GM18499 (cell line): ENCODE results near the gene FAM193A.
A peak's percentile ranks its signal among the peaks of the same experiment; 100 is the strongest.

ENCODE experiments used
- ATAC-seq: cut with Tn5 transposase; IDR thresholded peaks from one replicate; pipeline ENCODE4 v1.9.1; 2021; ENCODE audit warnings: moderate number of reproducible peaks; ENCODE audit not compliant: insufficient read depth, unreplicated experiment

FAM193A gene, protein sequence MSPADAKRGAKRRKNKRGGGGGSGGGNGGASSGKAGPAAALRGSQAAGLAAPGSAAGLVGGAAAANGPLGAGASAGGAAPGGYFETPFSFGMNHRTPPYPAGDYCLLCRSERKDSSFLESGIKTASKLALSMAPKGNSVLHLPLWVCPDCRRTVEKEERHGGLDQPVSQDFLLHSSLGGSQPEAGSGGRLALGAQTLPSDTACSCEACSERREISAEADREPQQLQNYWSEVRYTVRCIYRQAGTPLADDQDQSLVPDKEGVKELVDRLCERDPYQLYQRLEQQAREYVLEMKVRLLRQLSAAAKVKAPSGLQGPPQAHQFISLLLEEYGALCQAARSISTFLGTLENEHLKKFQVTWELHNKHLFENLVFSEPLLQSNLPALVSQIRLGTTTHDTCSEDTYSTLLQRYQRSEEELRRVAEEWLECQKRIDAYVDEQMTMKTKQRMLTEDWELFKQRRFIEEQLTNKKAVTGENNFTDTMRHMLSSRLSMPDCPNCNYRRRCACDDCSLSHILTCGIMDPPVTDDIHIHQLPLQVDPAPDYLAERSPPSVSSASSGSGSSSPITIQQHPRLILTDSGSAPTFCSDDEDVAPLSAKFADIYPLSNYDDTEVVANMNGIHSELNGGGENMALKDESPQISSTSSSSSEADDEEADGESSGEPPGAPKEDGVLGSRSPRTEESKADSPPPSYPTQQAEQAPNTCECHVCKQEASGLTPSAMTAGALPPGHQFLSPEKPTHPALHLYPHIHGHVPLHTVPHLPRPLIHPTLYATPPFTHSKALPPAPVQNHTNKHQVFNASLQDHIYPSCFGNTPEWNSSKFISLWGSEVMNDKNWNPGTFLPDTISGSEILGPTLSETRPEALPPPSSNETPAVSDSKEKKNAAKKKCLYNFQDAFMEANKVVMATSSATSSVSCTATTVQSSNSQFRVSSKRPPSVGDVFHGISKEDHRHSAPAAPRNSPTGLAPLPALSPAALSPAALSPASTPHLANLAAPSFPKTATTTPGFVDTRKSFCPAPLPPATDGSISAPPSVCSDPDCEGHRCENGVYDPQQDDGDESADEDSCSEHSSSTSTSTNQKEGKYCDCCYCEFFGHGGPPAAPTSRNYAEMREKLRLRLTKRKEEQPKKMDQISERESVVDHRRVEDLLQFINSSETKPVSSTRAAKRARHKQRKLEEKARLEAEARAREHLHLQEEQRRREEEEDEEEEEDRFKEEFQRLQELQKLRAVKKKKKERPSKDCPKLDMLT (N-terminal part only)

DNA sequence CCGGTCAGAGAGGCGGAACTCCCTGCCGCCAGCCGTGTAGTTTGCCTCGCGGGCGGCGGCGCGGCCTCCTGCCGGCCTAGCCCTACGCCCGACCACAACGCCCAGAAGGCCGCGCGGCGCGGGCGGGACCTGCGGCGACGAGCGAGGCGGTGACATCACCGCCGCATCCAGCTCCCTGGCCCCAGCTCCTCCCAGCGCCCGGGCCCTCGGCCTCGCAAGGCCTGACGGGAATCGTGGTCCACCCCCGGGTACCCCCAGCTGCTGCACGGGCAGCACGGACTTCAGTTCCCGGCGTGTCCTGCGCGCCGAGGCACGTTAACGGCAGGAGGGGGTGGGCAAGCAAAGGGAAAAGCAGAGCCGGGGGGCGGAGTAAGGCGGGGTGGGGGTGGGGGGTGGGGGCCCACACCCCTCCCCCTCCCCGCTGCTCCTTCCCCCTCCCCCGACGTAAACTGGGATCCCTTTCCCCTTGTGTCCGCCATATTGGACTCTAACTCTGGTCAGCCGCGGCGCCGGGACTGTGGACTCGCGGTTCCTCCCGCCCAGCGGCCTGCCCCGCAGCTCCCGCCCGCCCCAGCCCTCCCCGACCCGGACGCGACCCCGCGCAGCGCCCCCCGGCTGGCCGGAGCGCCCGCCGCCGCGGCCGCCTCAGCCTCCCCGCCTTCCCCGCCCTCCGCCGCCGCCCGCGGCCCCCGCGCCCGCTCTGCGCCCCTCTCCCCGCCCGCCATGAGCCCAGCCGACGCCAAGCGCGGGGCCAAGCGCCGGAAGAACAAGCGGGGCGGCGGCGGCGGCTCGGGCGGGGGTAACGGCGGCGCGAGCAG lies at the start of gene FAM193A:
TSS of gene FAM193A (plus strand) at position 455 of the 818 bp plus-strand sequence. CDS start at position 724, 269 bp downstream.
- ATAC-seq: peak; percentile 69

DNA sequence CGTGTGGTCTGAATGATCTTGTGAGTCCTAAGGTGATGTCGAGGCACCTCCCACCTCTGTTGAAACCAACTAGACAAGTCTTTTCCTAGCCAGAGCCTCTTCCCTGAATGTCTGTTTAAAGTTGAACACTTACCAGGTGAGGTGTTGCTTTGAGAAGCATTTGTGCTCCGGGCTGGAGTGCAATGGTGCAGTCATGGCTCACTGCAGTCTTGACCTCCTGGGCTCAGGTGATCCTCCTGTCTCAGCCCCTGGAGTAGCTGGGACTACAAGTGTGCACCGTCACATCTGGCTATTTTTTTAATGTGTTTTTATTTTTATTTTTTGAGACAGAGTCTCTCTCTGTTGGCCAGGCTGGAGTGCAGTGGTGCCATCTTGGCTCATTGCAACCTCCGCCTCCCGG lies 49.5 kb upstream of the FAM193A start:
- ATAC-seq: no peak

DNA sequence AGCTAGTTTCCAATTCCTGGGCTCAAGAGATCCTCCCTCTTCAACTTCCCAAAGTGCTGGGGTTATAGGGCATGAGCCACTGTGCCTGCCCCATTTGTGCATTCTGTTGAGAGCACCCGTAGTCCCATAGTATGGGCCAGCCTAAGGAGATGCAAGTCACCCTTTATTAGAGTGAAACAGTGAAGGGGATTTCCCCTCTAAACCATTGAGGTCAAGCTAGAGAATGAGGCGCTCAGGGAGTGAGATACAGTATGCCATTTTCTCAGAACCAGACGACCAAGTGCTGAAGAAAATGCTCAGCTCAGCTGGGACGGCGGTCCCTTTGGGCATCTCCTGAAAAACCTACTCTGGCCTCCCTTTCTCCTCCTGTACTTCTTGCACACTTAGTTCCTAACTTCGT lies 48.8 kb upstream of the FAM193A start:
- no peak for ATAC-seq

DNA sequence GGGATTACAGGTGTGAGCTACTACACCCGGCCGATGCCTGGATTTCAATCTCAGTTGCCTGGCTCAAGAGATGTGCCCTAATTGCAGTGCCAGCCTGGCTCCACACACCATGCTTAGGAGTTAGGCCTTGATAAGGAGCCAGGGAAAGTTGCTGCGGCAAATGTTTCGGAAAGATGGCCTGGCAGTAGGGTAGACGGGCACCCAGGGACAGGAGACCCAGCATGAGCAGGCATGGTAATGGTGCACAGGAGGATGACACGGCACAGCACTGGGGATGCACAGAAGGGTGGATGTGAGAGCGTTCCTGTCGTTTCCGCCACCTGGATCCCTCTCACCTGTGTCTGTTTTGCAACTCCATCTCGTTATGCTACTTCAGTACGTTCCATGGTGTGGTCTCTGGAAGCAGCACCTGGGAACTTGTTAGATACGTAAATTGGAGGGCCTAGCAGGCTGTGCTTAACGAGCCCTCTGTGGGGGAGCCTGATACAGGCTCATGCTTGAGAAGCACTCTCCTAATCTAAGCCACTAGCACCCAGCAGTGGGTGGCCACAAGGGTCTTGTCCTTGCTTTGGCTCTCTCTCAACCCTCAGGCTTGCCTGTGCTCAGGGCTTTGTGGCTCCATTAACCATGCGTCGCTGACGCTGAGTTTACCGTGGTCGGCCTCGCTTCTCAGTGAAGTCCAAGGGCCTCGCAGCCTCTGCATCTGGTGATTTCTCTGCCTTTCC lies 47.2 kb upstream of the FAM193A start:
- ATAC-seq: no peak

DNA sequence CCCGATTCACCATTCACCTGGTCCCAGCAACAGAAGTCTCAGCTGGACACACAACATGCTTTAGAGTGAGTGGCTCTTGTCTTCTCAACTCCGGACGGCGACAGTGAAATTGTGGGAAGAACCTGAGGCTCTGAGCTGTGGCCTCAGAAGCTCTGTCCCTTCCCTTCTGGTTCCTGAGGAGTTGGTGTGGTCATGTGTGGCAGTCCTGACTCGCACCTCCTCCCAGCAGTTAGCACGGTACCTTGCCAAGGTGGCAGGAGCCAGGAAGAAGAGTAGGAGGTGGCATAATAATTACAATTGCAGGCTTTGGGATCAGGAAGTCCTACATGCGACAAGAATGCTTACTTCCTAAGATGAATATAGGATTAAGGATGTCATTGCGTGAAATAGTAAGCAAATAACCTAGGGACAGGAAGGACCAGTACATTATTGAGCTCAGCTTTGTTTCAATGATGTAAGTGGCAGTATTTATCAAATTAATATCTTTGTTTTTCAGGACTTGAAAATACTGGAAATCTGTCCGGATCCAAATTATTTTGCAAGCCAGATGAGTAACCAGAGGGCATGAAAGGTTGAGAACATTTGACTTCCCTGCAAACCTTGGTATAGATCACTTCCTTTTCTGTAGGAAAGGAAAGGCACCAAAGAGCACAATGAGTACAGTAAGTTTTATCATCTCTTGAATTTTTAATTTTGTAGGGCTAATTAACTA lies 46.5 kb upstream of the FAM193A start:
- ATAC-seq: no peak

DNA sequence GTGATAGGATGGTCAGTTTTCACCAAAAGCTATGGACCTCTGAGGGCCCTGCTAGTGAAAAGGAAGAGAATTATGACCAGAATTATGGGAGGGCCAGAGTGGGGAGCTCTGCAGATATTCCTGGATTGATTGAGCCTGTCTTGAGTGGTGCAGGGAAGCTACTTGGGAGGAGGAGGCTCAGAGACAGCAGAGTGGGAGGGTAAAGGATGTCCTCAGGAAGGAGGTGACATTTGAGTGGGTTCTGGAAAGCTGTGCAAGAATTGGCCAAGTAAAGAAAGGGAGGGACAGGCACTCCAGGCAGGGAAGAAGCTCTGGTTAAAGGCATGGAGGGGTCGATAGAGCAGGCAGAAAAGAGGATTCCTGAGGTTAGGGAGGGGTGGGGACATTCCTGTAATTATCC lies 43.5 kb upstream of the FAM193A start:
- ATAC-seq: no peak

DNA sequence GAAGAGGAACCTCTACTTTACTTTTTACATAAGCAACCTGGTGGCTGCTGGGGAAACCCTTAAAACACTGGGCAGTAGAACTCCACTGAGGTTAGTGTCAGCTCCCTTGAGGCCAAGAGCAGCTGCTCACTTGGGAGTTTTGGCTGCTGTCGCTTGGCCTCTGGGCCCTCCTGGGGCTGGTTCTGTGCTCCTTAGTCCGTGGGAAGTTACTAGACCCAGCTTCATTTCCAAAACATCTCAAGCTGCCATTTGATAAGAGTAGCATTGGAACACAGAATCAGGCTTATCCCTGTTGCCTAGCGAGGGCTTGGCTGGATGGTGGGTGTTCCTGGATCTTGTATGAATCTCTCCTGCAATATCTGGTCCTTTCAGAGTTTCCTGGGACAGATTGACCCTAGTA lies 41.5 kb upstream of the FAM193A start:
- ATAC-seq: no peak

DNA sequence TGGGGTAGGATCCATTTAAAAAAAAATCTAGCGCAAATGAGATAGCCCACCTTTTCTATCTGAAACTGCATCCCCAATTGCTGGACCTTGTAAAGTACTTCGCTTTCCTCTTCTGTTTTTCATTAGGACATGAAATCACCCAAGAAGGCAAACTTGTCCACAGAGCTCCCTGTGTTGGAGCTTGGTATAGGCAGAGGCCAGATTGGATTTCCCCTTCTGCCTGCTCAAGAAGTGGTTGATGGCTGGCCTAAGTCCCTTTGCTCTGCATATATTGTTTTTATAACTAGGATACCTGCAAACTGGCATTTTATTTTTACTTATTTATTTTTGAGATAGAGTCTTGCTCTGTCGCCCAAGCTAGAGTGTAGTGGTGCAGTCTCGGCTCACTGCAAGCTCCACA lies 39.1 kb upstream of the FAM193A start:
- no peak for ATAC-seq

DNA sequence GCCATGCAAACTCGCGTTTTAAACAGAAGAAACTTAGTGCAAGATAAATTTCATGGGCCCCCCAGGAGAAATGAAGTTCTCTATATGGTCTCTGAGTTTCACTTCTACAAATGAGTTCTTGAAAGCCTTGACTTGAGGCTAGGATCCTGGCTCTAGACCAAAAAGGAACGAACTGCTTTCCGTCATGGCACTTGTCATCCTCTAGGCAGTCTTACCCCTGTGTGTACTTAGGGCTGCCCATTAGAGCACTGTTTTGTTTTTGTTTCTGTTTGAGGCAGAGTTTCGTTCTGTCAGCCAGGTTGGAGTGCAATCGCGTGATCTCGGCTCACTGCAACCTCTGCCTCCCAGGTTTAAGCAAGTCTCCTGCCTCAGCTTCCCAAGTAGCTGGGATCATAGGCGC lies 38.5 kb upstream of the FAM193A start:
- ATAC-seq: peak; percentile 94

DNA sequence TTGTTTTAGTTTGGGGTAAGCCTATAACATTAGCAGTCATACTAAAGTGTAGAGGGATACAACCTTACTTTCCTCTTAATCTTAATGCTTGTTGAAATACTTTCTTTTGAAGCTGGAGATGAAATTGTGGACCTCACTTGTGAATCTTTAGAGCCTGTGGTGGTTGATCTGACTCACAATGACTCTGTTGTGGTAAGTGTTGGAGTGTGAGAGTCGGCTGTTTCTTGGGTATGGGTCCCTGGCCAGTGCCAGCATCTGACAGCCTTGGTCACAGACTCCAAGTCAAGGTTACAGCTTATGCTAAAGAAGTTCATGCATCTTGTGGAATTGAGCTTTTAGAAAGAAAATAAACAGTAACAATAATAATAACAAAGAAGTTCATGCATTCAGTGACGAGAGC lies 35.9 kb upstream of the FAM193A start:
- no peak for ATAC-seq

DNA sequence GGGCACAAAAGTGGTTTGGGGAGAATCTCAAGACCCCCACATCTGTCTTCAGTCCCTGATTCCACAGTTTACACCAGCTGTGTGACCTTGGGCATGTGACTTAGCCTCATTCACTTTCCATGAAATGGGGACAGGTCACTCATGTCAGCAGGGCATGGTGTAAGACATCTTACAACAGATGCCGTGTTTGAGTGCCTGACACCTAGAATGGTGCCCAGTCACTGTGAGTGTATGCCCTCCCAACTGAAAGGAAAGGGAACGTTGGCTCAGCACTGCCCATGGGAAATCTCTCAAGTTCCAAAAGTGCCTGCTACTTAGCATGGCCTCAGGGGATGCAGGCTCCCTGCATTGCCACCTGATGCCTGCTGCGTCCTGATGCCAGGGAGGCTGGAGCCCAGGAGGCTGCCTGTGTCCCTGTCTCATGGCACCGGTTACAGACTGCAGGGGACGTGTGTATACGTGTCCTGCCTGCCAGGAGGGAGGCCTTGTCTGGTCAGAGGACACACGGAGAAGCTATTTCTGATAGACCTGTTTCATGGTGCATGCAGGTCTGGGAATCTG lies 35.3 kb upstream of the FAM193A start:
- no peak for ATAC-seq

DNA sequence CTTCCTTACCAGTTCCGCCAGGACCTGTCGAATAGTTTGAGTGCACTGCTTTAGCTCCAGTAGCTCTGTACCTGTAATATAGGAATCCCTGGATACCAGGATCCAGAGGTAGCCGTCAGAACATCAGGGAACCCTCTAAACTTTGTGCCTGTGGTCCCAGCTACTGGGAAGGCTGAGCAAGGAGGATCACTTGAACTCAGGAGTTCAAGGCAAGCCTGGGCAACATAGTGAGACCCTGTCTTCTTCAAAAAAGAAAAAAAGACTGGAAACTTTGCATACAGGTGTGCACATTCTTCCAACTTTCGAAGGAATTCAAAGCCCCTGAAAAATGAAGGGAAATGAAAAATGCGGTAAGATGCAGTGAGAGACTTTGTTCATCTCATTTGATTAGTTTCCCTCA lies 32.6 kb upstream of the FAM193A start:
- ATAC-seq: no peak

DNA sequence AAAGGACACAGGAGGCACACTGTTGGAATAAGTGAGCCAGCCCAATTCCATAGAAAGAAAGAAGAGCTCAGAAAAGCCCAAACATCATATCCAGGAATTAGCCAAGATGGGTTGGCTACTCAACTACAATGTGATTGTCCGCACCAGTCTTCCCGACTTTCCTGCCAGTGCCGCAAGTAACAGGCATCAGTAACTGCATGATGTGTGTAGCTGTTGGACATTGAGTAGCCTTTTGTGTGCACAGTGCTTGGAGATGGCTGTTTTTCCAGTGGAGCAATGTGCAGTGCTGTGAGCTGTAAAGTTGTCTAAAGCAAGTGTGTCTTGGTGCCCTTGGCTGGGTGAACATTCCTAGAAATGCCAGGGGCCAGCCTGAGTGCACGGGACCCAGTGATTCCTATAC lies 29.2 kb upstream of the FAM193A start:
- ATAC-seq: no peak

DNA sequence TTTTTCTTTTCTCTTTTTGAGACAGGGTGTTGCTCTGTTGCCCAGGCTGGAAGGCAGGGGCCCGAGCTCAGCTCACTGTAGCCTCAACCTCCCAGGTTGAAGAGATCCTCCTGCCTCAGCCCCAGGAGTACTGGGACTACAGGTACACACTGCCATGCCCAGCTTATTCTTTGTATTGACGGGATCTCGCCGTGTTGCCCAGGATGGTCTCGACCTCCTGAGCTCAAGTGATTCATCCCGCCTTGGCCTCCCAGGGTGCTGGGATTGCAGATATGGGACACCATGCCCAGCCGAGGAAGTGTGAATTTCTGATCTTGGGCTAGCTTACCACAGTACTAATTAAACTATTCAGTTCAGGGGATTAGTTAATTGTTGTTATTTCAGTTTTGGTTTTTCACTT lies 28.6 kb upstream of the FAM193A start:
- no peak for ATAC-seq

DNA sequence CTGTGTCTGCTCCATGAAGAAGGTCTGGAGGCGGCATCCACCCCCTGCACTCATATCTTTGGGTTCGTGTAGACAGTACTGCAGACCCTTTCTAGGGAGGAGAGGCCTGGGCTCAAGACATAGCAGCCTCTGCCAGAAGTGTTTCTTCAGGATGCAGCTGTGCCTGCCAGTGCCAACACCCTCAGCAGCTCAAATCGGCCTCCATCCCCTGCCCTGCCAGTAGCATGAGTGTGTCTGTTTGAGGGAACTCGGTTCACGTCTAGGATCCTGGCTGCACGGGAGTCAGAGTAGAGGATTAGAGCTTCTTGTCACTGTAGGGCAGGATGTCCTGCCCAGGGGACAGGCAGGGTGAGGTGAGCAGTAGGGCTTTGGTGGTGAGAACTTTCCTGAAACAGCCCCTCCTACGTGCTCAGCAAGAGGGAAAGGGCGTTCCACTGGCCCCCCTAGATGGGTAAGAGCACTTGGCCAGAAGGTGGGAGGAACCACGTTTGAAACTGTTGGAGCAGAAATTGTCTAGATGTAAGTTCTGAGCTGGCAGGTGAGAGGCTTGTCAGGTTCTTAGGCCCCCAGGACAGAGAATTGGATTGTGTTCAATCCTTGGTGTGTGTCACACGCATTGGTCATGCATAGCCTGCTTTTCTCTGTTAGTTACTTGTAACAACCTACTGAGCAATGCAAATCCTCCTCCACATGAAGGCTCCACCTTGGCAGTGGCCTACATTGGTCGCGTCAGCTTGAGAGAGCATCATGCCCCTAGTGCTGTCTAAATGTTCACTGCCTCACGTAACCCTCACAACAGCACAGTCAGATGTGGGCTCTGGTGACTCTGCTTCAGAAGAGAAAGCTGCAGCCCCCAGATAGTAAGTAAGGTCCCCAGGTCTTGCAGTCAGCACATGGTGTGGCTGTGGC lies 25.8 kb upstream of the FAM193A start:
- no peak for ATAC-seq

DNA sequence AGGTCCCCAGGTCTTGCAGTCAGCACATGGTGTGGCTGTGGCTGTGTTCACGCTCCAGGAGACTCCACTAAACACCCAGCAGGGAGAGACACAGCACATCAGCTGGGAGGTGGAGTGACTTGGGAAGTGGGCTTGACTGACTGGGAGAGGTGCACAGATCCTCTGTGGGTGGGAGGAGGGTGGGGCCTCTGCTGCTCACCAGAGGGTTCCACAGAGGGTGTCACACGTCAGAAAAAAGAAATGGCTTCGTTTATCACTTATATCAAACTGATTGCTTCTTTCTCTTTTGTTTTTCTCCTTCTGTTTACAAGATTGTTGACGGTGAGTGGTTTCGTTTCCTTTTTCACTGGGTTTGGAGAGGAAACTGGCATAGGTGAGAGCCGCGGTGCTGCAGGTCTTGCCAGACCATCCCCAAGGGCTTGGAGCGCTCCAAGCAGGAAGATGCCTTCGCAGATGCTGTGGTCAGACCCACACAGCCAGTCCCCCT lies 24.8 kb upstream of the FAM193A start:
- no peak for ATAC-seq
